ENCODE measurements around the gene PTRH1. TPM values are rescaled to one million over a fixed set of nuclear protein-coding genes. Genes with fewer than 3 reads are reported as not detected.

Gene PTRH1
- total and polyA plus RNA-seq, 4 donors = 8.6 to 41.7 (median 24.7) TPM

GRCh38 chr9:127664324-127664677 lies 51.2 kb downstream of the PTRH1 start:
- H3K9ac ChIP-seq (ENCODE audit: insufficient read depth in 1 of 2, low read length in 2 of 2) = no peak overlapping the region
- H3K4me3 ChIP-seq = no peak overlapping the region
- H3K27ac ChIP-seq (ENCODE audit: low read depth in 1 of 2, low read length in 1 of 2) = peak overlapping the region in 1 of 2 donors; percentile 60
- no peaks in the 10 kb centered on the region for H3K27me3 ChIP-seq (ENCODE audit: control insufficient read depth in 3 of 3, insufficient read depth in 3 of 3, low read length in 2 of 3)
- peaks cover 0 to 2% (median 0%) of the 10 kb centered on the region in 4 donors for H3K9me3 ChIP-seq (ENCODE audit: control insufficient read depth in 4 of 4, insufficient read depth in 3 of 4, low read length in 3 of 4)
- DNase-seq (no peak), ATAC-seq (ENCODE audit: insufficient read depth, low FRiP score) (no peak)
- TF ChIP-seq CTCF (IDR thresholded peaks at IDR 0.05; ENCODE audit: control extremely low read depth, extremely low read depth) = no peak
- peaks cover 0 to 8% (median 0%) of the 10 kb centered on the region in 5 donors for H3K4me1 ChIP-seq (ENCODE audit: control insufficient read depth in 5 of 5, insufficient read depth in 5 of 5, low read length in 5 of 5)
- 82 to 92% methylated on average over 7 of the region's 7 CpGs for WGBS, 2 donors
- peaks cover 6 to 35% (median 27%) of the 10 kb centered on the region in 4 donors for H3K36me3 ChIP-seq (ENCODE audit: control insufficient read depth in 4 of 4, insufficient read depth in 4 of 4, low read length in 4 of 4)

Other genes with a start within 250 kb of the PTRH1 start
- 10 to 100 TPM; 61.5 to 65.8 TPM for gene STXBP1, start 103.4 kb downstream of the PTRH1 start, total RNA-seq
- gene STXBP1, start 103.4 kb downstream of the PTRH1 start, polyA plus RNA-seq = 10 to 100 TPM; 19.2 to 32.0 TPM
- gene CFAP157, start 8.7 kb downstream of the PTRH1 start, total RNA-seq = 10 to 100 TPM; 14.6 to 40.6 TPM
- 10 to 100 TPM; 14.8 to 17.3 TPM for gene CFAP157, start 8.7 kb downstream of the PTRH1 start, polyA plus RNA-seq
- gene TTC16, start 416 bp upstream of the PTRH1 start, total RNA-seq = 1 to 10 TPM; 4.0 to 5.6 TPM
- 1 to 10 TPM; 1.5 TPM for gene TTC16, start 416 bp upstream of the PTRH1 start, polyA plus RNA-seq
- 10 to 100 TPM in 1 of 2 donors, 1 to 10 TPM in 1; 8.8 to 19.8 TPM for gene TOR2A, start 19.6 kb upstream of the PTRH1 start, total RNA-seq
- 10 to 100 TPM; 14.0 to 30.8 TPM for gene TOR2A, start 19.6 kb upstream of the PTRH1 start, polyA plus RNA-seq
- 10 to 100 TPM; 34.5 to 51.5 TPM for gene SH2D3C, start 63.0 kb upstream of the PTRH1 start, total RNA-seq
- gene SH2D3C, start 63.0 kb upstream of the PTRH1 start, polyA plus RNA-seq = 10 to 100 TPM; 41.0 to 43.0 TPM
- 10 to 100 TPM; 54.9 to 97.9 TPM for gene CDK9, start 70.4 kb upstream of the PTRH1 start, total RNA-seq
- gene CDK9, start 70.4 kb upstream of the PTRH1 start, polyA plus RNA-seq = 10 to 100 TPM; 53.9 to 55.9 TPM
- gene FPGS, start 87.2 kb upstream of the PTRH1 start, total RNA-seq = 100 to 1,000 TPM in 1 of 2 donors, 10 to 100 TPM in 1; 42.5 to 115 TPM
- 10 to 100 TPM; 89.6 to 97.6 TPM for gene FPGS, start 87.2 kb upstream of the PTRH1 start, polyA plus RNA-seq
- gene ENG, start 139.0 kb upstream of the PTRH1 start, total RNA-seq = 100 to 1,000 TPM in 1 of 2 donors, 10 to 100 TPM in 1; 41.1 to 182 TPM
- 100 to 1,000 TPM in 1 of 2 donors, 10 to 100 TPM in 1; 80.7 to 317 TPM for gene ENG, start 139.0 kb upstream of the PTRH1 start, polyA plus RNA-seq
- 100 to 1,000 TPM in 1 of 2 donors, 10 to 100 TPM in 1; 72.3 to 154 TPM for gene AK1, start 162.0 kb upstream of the PTRH1 start, total RNA-seq
- 100 to 1,000 TPM in 1 of 2 donors, 10 to 100 TPM in 1; 63.8 to 386 TPM for gene AK1, start 162.0 kb upstream of the PTRH1 start, polyA plus RNA-seq
- 10 to 100 TPM; 28.3 to 51.9 TPM for gene ST6GALNAC6, start 183.9 kb upstream of the PTRH1 start, total RNA-seq
- 10 to 100 TPM; 45.3 to 59.8 TPM for gene ST6GALNAC6, start 183.9 kb upstream of the PTRH1 start, polyA plus RNA-seq
- 10 to 100 TPM; 42.7 to 96.2 TPM for gene ST6GALNAC4, start 201.4 kb upstream of the PTRH1 start, total RNA-seq
- 10 to 100 TPM; 24.6 to 67.3 TPM for gene ST6GALNAC4, start 201.4 kb upstream of the PTRH1 start, polyA plus RNA-seq
- gene PIP5KL1, start 215.1 kb upstream of the PTRH1 start, total RNA-seq = 1 to 10 TPM; 4.9 to 9.0 TPM
- 1 to 10 TPM; 2.0 to 4.9 TPM for gene PIP5KL1, start 215.1 kb upstream of the PTRH1 start, polyA plus RNA-seq
- 10 to 100 TPM; 20.5 to 51.3 TPM for gene DPM2, start 222.2 kb upstream of the PTRH1 start, total RNA-seq
- gene DPM2, start 222.2 kb upstream of the PTRH1 start, polyA plus RNA-seq = 10 to 100 TPM; 50.8 to 51.1 TPM